ENCODE data around the gene CRTAC1. TPM values are rescaled to one million over a fixed set of nuclear protein-coding genes. Genes with fewer than 3 reads are reported as not detected.

Gene CRTAC1
- total and polyA plus RNA-seq, 12 donors, result 0.22 to 12.4 (median 1.4) TPM

GRCh38 chr10:97838091-97838490 lies 192.3 kb downstream of the CRTAC1 start:
- Histone ChIP-seq H3K9me3 (no peaks in the 10 kb centered on the region), H3K4me1 (peaks cover 0 to 14% (median 9%) of the 10 kb centered on the region in 9 donors), H3K36me3 (no peaks in the 10 kb centered on the region), H3K27me3 (peaks cover 0 to 9% (median 0%) of the 10 kb centered on the region in 7 donors), H3K4me3 (no peak overlapping the region), H3K27ac (no peak overlapping the region)
- intact Hi-C loops (cut with DNase I), result no loop called here
- 93 to 94% methylated on average over 3 of the region's 3 CpGs for WGBS, 2 donors
- no peak for TF ChIP-seq CTCF (IDR thresholded peaks at IDR 0.05)
- DNase-seq, result no peak
- no peak for ATAC-seq

GRCh38 chr10:97836446-97836845 lies 194.0 kb downstream of the CRTAC1 start:
- Histone ChIP-seq H3K27ac (no peak overlapping the region), H3K4me1 (peaks cover 0 to 14% (median 9%) of the 10 kb centered on the region in 9 donors), H3K27me3 (peaks cover 0 to 20% (median 0%) of the 10 kb centered on the region in 7 donors), H3K36me3 (no peaks in the 10 kb centered on the region), H3K9me3 (no peaks in the 10 kb centered on the region), H3K4me3 (no peak overlapping the region)
- DNase-seq (no peak), ATAC-seq (no peak)
- TF ChIP-seq CTCF (IDR thresholded peaks at IDR 0.05), result no peak
- intact Hi-C loops (cut with DNase I), result no loop called here
- WGBS, 2 donors, result 73 to 78% methylated on average over 2 of the region's 2 CpGs

GRCh38 chr10:97831259-97831658 lies 199.2 kb downstream of the CRTAC1 start:
- DNase-seq (no peak), ATAC-seq (no peak)
- Histone ChIP-seq H3K27me3 (peaks cover 0 to 20% (median 0%) of the 10 kb centered on the region in 7 donors), H3K4me3 (no peak overlapping the region), H3K27ac (no peak overlapping the region), H3K9me3 (no peaks in the 10 kb centered on the region), H3K36me3 (no peaks in the 10 kb centered on the region), H3K4me1 (peaks cover 0 to 5% (median 0%) of the 10 kb centered on the region in 9 donors)
- intact Hi-C loops (cut with DNase I), result no loop called here
- TF ChIP-seq CTCF (IDR thresholded peaks at IDR 0.05), result no peak
- WGBS, 2 donors, result 60 to 65% methylated on average over 2 of the region's 2 CpGs

GRCh38 chr10:97830064-97830463 lies 200.4 kb downstream of the CRTAC1 start:
- no peak overlapping the region for H3K4me3 ChIP-seq
- H3K4me1 ChIP-seq, result peaks cover 0 to 5% (median 0%) of the 10 kb centered on the region in 9 donors
- ATAC-seq (no peak), DNase-seq (no peak)
- no peak for TF ChIP-seq CTCF (IDR thresholded peaks at IDR 0.05)
- WGBS, 2 donors, result 25 to 27% methylated on average over 3 of the region's 3 CpGs
- no peak overlapping the region for H3K27ac ChIP-seq
- peaks cover 0 to 18% (median 0%) of the 10 kb centered on the region in 7 donors for H3K27me3 ChIP-seq
- no peaks in the 10 kb centered on the region for H3K36me3 ChIP-seq
- H3K9me3 ChIP-seq, result no peaks in the 10 kb centered on the region
- intact Hi-C loops (cut with DNase I), result no loop called here
